NB4 (cell line): Measurements from ENCODE around the gene BTBD1.
"Not testable (repeated sequence)": the region's sequence is repeated elsewhere in the genome, so short reads cannot be mapped to it uniquely, and the experiment has no call there.

Experiments
- DNase-seq: peaks from one replicate; pipeline ENCODE4 v3.0.0; 2010; ENCODE audit warnings: low read depth
- H3K4me3 ChIP-seq: one replicate; pipeline ENCODE4 v1.5.1; 2011; ENCODE audit warnings: mild to moderate bottlenecking, low read depth, low read length, moderate library complexity
- MYC ChIP-seq: IDR thresholded peaks from 2 replicates; pipeline ENCODE4 v1.6.1; 2011; ENCODE audit warnings: low read depth, low read length
- POLR2A ChIP-seq: IDR thresholded peaks from 2 replicates; pipeline ENCODE4 v1.6.1; 2011; ENCODE audit warnings: mild to moderate bottlenecking; ENCODE audit not compliant: insufficient read length; ENCODE audit errors: extremely low read depth
- TF ChIP-seq, protein P1 (sequence below): IDR thresholded peaks from one replicate; pipeline ENCODE4 v1.5.1; 2012; ENCODE audit warnings: low read depth, low read length
- TF ChIP-seq, protein P2 (sequence below): IDR thresholded peaks from 2 replicates; pipeline ENCODE4 v1.6.1; 2011; ENCODE audit warnings: low read depth, low read length

BTBD1 gene

DNA sequence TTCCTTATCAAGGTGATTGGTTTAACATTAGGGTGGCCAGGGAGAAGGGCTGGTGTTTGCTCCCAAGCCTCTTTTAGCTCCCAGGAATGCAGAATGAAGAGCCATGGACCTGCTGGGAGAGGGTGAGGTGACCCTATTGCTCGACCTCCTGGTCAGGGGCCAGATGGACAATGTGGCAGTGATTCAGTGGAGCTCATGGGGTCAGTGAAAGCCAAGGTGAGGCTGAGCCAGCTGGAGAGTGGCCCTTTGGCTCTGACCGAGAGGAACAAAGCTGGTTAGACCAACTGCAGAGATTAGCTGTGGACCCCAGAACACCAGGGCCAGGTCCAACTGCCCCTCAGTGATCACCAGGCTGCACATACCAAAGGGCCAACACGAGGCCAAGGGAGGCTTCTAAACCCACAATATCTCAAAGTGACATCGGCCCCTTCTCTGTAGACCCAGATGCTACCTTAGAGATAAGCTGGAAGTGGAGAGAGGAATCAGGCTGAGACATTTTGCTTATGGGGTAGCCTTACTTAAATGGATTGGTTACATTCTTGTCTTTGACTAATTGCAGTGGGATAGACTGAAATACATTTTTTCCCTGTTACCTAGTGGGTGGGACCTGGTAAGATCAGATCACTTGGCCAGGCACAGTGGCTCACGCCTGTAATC is 15.8 kb upstream of the BTBD1 start:
- no peak overlapping the region for H3K4me3 ChIP-seq
- no peak for DNase-seq
- TF ChIP-seq MYC (no peak), POLR2A (no peak)
- TF ChIP-seq, protein P1, sequence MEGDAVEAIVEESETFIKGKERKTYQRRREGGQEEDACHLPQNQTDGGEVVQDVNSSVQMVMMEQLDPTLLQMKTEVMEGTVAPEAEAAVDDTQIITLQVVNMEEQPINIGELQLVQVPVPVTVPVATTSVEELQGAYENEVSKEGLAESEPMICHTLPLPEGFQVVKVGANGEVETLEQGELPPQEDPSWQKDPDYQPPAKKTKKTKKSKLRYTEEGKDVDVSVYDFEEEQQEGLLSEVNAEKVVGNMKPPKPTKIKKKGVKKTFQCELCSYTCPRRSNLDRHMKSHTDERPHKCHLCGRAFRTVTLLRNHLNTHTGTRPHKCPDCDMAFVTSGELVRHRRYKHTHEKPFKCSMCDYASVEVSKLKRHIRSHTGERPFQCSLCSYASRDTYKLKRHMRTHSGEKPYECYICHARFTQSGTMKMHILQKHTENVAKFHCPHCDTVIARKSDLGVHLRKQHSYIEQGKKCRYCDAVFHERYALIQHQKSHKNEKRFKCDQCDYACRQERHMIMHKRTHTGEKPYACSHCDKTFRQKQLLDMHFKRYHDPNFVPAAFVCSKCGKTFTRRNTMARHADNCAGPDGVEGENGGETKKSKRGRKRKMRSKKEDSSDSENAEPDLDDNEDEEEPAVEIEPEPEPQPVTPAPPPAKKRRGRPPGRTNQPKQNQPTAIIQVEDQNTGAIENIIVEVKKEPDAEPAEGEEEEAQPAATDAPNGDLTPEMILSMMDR, result no peak
- TF ChIP-seq, protein P2, sequence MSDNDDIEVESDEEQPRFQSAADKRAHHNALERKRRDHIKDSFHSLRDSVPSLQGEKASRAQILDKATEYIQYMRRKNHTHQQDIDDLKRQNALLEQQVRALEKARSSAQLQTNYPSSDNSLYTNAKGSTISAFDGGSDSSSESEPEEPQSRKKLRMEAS, result no peak

DNA sequence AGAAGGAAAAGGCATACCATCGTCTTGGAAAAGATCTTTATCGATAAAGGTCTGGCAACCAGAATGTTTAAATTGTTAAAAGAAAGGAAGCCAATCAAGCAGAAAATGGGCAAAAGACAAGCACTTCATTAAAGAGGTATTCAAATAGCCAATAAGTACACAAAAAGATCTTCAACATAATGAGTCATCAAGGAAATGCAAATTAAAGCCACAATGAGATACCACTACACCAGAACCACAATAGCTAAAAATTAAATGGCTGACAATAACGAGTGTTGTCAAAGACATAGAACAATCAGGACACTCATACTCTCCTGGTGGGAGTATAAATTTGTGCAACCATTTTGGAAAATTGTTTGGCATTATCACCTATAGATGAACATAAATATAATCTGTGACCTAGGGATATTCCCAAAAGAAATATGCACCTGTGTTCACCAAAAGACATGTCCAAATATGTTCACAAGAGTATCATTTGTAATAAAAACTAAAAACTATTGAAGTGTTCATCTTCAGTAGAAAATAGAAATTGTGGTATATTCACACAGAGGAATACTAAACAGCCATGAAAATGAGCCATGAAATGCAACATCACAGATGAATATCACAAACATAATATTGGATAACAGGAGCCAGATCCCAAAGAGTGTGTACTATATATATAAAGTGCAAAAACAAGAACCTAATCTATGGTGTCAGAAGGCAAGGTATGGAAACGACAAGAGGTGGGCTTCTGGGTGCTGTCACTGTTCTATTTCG is 14.4 kb upstream of the BTBD1 start:
- no peak for DNase-seq
- H3K4me3 ChIP-seq, result no peak overlapping the region
- TF ChIP-seq, protein P1, result no peak
- TF ChIP-seq MYC (no peak), POLR2A (no peak)
- TF ChIP-seq, protein P2, result no peak

DNA sequence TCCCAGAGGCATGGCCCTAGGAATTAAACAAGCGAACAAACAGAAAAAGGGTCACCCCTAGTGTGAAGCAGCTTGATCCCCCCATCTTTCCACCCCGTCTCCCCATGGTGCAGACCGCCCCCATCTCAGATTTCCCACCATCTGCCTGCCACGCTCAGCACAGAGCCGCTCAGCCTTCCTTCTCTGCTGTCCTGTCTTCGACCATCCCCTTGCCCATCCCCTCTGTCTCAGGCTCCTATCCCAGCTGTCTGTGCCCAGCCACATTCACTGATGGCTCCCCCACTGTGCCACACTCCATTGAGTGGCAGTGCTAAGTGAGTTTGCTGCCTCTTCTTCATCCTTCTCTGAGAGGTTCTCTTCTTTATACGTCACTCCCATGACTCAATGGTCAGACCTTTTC is 11.7 kb upstream of the BTBD1 start:
- no peak for TF ChIP-seq POLR2A
- TF ChIP-seq, protein P2, result no peak
- no peak for TF ChIP-seq MYC
- TF ChIP-seq, protein P1, result no peak
- H3K4me3 ChIP-seq, result no peak overlapping the region
- no peak for DNase-seq

DNA sequence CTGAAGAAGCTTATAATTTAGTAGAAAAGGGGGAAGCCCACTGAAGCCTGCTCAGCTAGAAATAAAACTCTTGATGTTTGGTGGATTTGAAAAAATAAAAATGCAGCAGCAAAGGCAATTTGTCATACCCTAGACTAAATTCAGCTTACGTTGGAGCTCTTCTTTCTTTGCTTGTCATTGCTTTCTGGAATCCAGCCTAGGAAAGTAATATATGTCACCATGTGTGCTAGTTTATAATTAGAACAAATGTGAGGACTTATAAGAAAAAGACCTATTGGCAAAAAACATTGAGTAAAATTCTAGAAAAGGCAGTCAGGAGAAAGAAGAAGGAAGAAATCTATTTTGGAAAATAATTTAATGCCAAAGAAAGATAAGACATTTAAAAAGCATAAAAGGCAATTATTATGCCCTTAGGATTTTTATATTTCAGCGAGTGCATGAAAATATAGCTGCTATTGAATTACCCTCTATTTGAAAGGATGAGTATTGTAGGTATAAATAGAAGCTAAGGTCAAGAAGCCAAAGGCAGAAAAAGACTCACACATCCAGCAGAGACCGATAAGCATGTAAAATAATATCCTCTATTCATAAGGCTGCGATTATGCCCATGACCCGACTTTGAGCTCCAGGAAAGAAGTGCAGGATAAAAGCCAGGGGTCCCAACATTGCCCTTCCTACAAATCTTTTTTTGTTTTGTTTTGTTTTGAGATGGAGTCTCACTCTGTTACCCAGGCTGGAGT is 10.6 kb upstream of the BTBD1 start:
- no peak for DNase-seq
- TF ChIP-seq, protein P1, result no peak
- TF ChIP-seq POLR2A, result no peak
- no peak for TF ChIP-seq MYC
- TF ChIP-seq, protein P2, result no peak
- no peak overlapping the region for H3K4me3 ChIP-seq

DNA sequence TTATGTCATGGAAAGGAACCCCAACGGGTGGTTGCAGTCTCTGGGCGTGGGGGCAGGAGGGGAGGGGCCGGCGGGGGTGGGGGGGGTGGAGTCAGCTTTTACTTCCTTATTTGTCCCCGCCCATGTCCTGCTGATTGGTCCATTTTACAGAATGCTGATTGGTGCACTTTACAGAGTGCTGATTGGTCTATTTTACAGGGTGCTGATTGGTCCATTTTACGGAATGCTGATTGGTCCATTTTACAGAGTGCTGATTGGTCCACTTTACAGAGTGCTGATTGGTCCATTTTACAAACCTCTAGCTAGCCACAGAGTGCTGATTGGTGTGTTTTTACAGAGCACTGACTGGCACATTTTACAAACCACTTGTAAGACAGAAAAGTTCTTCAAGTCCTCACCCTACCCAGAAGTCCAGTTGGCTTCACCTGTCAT is 2.2 kb upstream of the BTBD1 start:
- H3K4me3 ChIP-seq, result not testable (repeated sequence)
- DNase-seq, result peak; percentile 62

DNA sequence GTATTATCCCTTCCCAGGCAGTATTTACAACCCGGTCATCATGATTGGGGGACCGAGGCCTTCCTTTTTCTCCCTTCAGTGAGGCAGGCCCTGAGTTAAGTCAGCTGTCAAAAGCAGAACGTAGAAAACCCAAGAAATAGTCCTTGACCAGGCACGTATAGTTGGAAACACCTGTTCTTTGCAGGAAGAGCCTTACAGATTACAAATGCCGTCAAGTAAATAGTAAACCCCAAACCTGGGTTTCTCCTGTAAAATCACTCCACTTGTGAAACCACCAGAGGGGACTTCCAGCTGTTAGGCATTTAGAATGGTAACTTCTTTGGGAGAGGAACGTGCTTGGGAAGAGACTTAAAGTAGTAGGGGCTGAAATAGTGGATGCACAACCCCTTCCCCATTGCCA is 1.0 kb upstream of the BTBD1 start:
- TF ChIP-seq MYC, result no peak
- TF ChIP-seq, protein P2, result no peak
- TF ChIP-seq, protein P1, result no peak
- TF ChIP-seq POLR2A, result no peak
- no peak overlapping the region for H3K4me3 ChIP-seq
- no peak for DNase-seq
